HG03442 (cell line): ENCODE measurements around the gene YBX1.
"Not testable (repeated sequence)": the region's sequence is repeated elsewhere in the genome, so short reads cannot be mapped to it uniquely, and the experiment has no call there.

Experiments
- ATAC-seq: cut with Tn5 transposase; IDR thresholded peaks from one replicate; pipeline ENCODE4 v1.9.1; 2021; ENCODE audit warnings: mild to moderate bottlenecking, moderate library complexity; ENCODE audit not compliant: unreplicated experiment

The YBX1 gene

GRCh38 chr1:42681741-42682483, at the start of gene YBX1:
Gene YBX1 (plus strand): TSS chr1:42682418. CDS start chr1:42682566, 148 bp downstream.
- peak; percentile 85 for ATAC-seq

DNA sequence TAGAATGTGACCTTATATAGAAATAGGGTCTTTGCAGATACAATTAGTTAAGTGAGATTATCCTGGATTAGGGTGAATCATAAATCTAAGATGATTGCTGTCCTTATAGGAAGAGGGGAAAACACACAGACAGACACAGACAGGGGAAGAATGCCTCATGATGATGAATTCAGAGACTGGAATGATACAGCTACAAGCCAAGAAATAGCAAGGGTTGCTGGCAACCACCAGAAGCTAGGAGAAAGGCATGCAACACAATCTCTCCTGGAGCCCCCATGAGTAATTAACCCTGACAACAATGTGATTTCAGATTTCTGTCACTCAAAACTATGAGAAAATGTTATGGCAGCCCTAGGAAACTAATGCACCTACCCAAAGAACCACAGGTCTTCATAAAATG, 43.1 kb upstream of the YBX1 start:
- ATAC-seq: no peak

- ATAC-seq: no peak
Observed at GRCh38 chr1:42646056-42646455, 36.2 kb upstream of the YBX1 start.

DNA sequence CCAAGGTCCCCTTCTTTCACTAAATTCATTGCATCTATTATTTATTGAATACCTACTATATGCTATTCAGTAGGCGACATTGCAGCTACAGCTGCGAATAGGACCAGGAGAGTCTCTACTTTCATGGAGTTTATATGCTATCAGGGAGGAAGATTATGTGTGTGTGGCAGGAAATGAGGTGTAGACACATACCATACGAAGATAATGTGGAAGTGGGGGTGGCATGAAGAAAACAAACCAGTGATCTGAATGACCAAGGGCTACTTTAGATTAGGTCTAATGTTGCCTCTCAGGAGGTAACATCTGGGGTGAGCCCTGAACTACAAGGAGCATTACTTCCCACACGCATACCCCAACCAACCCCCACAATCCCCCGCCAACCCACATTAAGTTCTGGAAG, 25.0 kb upstream of the YBX1 start:
- no peak for ATAC-seq

- peak; percentile 90 for ATAC-seq
Observed at GRCh38 chr1:42657981-42658876, 24.0 kb upstream of the YBX1 start, which contains the start of gene PPIH. Gene PPIH (plus strand): TSS chr1:42658423. CDS start chr1:42658447, 24 bp downstream.

- ATAC-seq: no peak
Observed at GRCh38 chr1:42658877-42659337, 23.3 kb upstream of the YBX1 start.

- ATAC-seq: no peak
Observed at GRCh38 chr1:42660907-42661500, 21.2 kb upstream of the YBX1 start.

DNA sequence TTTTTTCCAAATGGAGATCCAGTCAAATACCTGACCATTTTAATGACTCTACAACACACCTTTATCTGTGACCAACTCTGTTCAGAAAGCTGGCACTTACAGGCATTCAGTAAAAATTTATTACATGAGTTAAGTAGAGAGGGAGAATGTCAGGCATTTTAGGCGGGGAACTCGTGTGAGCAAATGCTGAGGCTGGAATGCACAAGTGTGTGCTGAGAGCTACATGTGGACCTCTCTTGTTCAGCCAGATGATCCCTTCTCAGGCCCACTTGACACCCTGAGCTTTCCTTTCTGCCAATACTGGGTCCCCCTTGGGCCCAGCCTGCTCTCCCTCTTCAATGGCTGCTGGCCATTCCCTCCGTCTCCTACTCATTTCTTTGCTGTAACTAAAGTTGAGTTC, 12.3 kb upstream of the YBX1 start:
- no peak for ATAC-seq

- ATAC-seq: no peak
Observed at GRCh38 chr1:42670425-42670824, 11.8 kb upstream of the YBX1 start.

GRCh38 chr1:42674214-42674613, 8.0 kb upstream of the YBX1 start:
- ATAC-seq: no peak

DNA sequence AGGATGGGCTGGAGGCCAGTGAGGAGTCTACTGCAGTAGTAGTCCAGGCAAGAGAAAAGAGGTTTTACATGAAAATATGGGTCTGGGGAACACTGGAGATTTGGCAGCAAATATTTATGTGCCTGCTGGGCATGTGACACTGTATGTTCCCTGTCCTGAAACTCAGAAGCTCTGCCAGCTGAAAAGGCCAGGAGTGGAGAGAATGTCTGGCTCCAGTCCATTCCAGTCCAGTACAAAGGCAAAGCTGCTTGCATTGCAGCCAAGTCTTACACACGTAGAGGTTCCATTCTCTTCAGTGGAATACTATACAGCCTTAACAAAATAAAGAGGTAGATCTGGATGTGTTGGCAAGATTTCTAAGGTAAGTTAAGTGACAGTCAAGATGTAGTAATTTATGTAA, 7.5 kb upstream of the YBX1 start:
- ATAC-seq: no peak

- ATAC-seq: no peak
Observed at GRCh38 chr1:42675467-42675866, 6.8 kb upstream of the YBX1 start.

DNA sequence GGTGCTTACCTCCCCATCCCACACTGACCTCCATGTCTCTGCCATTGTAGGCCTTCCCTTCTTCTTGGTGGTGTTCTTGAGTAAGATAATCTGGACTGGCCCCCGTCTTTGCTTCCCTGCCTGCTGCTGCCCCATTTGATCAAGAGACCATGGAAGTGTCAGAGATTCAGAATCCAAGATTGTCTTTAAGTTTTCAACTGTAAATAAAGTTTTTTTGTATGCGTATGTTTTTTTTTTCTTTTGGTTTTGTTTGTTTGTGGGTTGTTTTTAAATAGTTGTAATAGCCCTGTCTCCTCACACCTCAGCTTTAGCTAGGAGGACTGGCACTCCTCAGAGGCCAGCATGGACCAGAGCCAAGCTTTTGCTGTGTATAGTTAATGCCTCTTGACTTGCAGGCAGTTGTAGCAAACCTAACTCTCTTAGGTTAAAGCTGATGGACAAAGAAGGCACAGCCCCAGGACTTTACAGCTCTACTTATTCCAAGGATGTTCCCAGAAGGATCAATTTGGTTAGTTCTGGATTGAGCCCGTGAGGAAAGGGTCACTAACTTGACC, 5.6 kb upstream of the YBX1 start:
- ATAC-seq: no peak

GRCh38 chr1:42679364-42679983, 2.7 kb upstream of the YBX1 start:
- ATAC-seq: no peak

DNA sequence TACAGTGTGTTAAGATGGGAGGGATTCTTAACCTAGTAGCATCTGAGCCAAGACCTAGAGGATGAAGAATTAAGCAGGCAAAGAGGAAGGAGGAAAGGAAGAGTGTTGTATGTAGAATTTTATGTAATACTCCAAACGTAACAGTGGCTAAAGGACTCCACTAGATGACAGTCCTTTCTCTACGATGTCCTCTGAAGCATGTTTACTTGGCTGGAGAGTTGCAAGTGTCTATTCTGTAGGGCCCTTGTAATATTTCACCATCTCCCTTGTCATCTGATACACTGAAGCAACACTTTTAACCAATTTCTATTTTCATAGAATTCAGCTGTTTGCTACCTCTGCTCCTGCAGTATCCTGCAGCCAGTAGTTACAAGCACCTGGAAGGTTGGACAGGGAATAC, 2.2 kb upstream of the YBX1 start:
- no peak for ATAC-seq

DNA sequence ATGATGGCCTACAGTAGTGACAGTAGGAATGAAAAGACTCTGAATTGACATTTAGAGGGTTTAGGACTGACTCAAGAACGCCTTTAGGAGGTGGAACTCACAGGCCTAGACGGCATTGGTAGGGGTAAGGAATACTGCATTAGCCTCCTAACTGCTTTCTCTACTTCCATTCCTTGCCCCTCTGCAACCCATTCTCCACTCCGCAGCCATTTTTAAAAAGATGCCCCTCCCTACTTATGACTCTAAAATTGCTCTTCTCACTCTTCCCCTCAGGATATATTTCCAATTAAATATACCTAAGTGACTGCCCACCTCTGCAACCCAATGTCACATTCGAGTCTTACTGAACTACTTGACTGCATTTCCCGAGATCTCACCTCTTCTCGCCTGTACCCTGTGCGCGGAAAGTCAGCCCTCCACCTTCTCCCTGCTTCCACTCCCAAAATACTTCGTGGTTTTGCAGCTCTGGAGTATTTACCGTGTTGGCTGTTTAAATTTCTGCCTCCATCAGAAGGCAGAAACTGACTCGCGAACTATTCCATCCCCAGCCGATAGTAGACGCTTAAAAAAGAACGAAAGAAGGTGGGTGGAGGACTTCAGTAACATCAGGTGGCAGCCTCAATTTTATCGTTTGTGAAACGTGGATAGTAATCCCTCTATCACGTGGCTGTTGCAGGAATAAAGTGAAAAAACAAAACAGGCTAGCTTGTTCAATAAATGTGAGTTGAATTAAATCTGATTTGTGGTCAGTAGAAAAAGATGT, 1.1 kb upstream of the YBX1 start:
- ATAC-seq: no peak

DNA sequence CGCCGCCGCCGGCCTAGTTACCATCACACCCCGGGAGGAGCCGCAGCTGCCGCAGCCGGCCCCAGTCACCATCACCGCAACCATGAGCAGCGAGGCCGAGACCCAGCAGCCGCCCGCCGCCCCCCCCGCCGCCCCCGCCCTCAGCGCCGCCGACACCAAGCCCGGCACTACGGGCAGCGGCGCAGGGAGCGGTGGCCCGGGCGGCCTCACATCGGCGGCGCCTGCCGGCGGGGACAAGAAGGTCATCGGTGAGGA, 193 bp downstream of the YBX1 start:
- ATAC-seq: not testable (repeated sequence)

DNA sequence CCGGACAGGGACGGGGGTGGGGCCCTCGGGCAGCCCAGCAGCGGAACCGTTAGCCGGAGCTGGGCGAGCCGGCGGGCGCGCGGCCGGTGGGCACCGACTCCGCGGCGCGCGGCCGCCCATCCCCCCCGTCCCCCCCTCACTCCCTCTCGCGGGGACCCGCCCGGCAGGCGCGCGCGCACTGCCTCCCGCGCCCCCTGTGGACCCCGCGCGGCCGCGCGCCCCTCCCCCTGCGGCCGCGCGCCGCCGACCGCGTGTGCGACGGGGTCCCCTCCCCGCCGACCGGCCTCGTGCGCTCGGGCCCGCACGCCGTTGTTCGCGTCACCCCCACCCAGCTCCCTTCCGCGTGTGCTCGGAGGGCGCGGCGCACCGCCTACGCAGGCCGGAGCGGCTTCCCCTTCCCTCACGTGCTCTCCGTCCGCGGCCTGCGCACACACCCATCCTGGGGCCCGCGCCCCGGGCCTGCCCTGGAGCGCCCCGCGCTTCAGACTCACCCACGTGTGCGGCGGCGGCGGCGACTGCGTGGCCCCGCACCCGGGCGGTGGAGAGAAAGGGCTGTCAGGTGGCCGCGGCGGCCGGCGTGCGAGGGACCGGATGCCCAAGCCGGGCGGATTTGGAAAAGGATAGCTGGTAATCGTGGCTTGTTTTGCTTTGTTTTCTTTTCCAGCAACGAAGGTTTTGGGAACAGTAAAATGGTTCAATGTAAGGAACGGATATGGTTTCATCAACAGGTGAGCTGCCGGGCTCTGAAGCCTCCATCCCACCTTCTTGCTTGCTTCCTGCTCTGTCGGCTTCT, 717 bp downstream of the YBX1 start:
- peak; percentile 38 for ATAC-seq

DNA sequence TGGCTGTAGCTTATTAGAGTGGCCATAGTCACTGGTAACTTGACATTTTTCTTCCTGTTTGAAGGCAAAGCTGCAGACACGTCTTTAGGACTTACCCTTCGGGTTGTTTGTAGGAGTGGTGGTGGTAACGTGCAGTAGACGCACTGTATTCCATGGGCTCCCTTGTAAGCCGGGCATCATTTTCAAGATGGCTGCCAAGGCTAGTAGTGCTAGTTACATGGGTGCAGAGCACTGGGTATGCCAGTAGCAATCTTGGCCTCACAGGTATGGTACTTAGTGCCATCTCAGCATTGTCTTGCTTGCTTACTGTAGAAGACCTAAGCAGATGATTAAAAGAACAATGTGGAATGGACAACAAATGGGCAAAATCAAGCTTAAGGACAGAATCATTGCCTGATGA, 1.9 kb downstream of the YBX1 start:
- no peak for ATAC-seq

DNA sequence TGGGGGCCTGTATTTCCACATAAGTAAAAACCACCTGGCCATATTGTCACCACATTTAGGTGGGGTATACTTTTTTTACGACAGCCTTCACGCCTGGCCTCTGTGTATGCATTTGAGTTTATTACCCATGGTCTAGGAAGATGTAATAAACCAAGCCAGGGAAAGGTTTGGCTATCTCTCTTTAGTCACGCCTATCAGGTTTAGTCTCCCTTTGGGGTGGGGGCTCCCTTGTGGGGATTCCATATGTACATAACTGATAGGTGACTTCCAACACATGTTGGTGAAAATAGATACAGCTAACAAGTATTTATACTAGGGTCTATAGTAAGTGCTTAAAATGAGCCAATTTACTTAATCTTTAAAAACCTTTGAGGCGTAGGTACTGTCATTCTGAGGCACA, 4.2 kb downstream of the YBX1 start:
- ATAC-seq: no peak
